Thyroid gland (tissue), 4 donors: Measurements from ENCODE around the gene P2RY8.

ENCODE experiments used
- POLR2A ChIP-seq, 2 donors: fragments of 450-650 bp; IDR thresholded peaks; one replicate each; pipeline ENCODE4 v1.6.1; 2017; ENCODE audit warnings: antibody characterized with exemption in 2 of 2, mild to moderate bottlenecking in 2 of 2, moderate library complexity in 1 of 2
- TF ChIP-seq, protein P1 (sequence below), 6 experiments: fragments of 200-600 bp in 3 of 6; fragments of 450-650 bp in 3 of 6; sonication (generic) in 3 of 6; IDR thresholded peaks; one replicate each; pipeline ENCODE4 v1.5.1; 2016 to 2019; ENCODE audit warnings: antibody characterized with exemption in 6 of 6, mild to moderate bottlenecking in 2 of 6, inconsistent platforms in 1 of 6, moderate library complexity in 1 of 6

DNA sequence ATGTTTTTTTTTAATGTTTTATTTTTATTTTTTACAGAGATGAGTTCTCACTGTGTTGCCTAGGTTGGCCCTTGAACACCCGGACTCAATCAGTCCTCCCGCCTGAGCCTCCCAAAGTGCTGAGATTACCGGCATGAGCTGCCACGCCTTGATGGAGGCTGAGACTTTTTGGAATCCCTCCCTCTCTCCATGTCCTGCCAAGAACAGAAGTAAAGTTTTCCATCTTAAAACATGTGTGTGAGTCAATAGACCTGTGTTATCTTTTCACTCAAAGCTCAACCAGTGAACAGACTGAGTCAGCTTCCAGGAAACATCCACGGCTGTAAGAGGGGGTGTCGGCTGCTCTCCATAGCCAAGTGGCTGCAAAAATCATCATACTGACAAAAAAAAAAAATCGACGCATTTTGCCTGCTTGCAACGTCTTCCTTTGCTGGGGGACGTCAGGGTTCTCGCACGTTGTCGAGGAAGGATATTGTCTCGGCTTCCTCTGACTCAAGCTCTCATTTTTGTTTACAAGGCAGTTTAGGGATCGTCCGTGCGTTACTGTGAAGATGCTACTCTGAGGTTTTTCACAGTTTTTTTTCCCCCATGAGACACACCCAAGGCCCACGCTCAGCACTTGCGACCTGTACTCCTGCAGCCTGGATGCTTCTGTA lies 74.3 kb downstream of the P2RY8 start:
- TF ChIP-seq, protein P1, sequence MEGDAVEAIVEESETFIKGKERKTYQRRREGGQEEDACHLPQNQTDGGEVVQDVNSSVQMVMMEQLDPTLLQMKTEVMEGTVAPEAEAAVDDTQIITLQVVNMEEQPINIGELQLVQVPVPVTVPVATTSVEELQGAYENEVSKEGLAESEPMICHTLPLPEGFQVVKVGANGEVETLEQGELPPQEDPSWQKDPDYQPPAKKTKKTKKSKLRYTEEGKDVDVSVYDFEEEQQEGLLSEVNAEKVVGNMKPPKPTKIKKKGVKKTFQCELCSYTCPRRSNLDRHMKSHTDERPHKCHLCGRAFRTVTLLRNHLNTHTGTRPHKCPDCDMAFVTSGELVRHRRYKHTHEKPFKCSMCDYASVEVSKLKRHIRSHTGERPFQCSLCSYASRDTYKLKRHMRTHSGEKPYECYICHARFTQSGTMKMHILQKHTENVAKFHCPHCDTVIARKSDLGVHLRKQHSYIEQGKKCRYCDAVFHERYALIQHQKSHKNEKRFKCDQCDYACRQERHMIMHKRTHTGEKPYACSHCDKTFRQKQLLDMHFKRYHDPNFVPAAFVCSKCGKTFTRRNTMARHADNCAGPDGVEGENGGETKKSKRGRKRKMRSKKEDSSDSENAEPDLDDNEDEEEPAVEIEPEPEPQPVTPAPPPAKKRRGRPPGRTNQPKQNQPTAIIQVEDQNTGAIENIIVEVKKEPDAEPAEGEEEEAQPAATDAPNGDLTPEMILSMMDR (IDR thresholded peaks at IDR 0.05): no peak
- no peak for TF ChIP-seq POLR2A (IDR thresholded peaks at IDR 0.05)
